Mammary epithelial cell (primary cell): Measurements from ENCODE around the gene IGBP1.

Source experiments
- EZH2 ChIP-seq: IDR thresholded peaks from 2 replicates; pipeline ENCODE4 v1.6.1; 2012; ENCODE audit warnings: low read length, inconsistent platforms, borderline replicate concordance
- TF ChIP-seq, protein P1 (sequence below), 2 donors: IDR thresholded peaks in 1 of 2; conservative IDR thresholded peaks in 1 of 2; 2 replicates each; pipeline ENCODE4 v1.5.1; 2011 to 2012; ENCODE audit warnings: inconsistent platforms in 2 of 2, low read length in 2 of 2, mild to moderate bottlenecking in 2 of 2, control low read depth in 1 of 2, low read depth in 1 of 2; ENCODE audit not compliant: insufficient read depth in 1 of 2; ENCODE audit errors: extremely low read depth in 1 of 2

DNA sequence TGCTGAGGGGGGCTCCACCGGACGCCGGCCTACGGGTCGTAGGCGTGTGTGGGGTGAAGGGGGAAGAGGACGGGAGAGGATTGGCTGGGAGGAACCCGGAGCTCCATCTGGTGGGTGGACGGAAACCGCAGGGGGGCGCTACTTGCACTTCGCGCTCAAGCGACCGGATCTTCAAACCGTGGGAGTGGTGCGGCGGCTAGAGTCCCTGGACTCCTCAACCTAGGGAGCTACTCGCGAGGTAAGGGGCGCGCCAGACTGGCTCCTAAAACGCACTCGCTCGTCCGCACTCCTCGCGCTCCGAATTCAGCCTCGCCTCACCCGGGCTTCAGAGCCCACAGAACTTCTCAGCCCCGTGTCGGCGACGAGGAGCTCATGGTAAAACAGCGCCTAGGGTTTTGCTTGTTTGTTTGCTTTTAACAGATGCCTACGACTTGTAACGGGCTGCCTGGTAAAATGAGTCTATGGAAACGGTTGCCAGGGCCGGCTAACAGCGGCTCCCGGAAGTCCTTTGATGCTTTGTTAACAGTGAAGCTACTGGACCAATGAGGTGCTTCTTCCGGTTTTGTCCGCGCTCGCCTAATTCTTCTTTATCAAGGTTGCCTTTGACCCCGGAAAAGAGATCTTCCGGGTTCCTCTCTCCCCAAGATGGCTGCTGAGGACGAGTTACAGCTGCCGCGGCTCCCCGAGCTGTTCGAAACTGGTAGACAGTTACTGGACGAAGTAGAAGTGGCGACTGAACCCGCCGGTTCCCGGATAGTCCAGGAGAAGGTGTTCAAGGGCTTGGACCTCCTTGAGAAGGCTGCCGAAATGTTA, at the start of gene IGBP1:
- TF ChIP-seq, protein P1, sequence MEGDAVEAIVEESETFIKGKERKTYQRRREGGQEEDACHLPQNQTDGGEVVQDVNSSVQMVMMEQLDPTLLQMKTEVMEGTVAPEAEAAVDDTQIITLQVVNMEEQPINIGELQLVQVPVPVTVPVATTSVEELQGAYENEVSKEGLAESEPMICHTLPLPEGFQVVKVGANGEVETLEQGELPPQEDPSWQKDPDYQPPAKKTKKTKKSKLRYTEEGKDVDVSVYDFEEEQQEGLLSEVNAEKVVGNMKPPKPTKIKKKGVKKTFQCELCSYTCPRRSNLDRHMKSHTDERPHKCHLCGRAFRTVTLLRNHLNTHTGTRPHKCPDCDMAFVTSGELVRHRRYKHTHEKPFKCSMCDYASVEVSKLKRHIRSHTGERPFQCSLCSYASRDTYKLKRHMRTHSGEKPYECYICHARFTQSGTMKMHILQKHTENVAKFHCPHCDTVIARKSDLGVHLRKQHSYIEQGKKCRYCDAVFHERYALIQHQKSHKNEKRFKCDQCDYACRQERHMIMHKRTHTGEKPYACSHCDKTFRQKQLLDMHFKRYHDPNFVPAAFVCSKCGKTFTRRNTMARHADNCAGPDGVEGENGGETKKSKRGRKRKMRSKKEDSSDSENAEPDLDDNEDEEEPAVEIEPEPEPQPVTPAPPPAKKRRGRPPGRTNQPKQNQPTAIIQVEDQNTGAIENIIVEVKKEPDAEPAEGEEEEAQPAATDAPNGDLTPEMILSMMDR (conservative IDR thresholded peaks at IDR 0.05 in 1 of 2, IDR thresholded peaks at IDR 0.05 in 1 of 2; ENCODE audit: extremely low read depth in 1 of 2, insufficient read depth in 1 of 2, low read depth in 1 of 2, low read length in 2 of 2), result peak; percentile 49 to 62
- TF ChIP-seq EZH2, result no peak
